ENCODE measurements around the gene XG. TPM values are rescaled to one million over a fixed set of nuclear protein-coding genes. Genes with fewer than 3 reads are reported as not detected.
"Not testable (repeated sequence)": the region's sequence is repeated elsewhere in the genome, so short reads cannot be mapped to it uniquely, and the experiment has no call there.

Gene XG, protein sequence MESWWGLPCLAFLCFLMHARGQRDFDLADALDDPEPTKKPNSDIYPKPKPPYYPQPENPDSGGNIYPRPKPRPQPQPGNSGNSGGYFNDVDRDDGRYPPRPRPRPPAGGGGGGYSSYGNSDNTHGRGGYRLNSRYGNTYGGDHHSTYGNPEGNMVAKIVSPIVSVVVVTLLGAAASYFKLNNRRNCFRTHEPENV
- 0.41 TPM for total RNA-seq
- long read RNA-seq, partial matches to known transcripts, result 0 of 3 reads
- long read RNA-seq, other reads (novel, unspliced or antisense), result 2 of 3 reads

GRCh38 chrX:2751874-2752300, at the start of gene XG:
Gene XG (plus strand): TSS chrX:2752040. CDS start chrX:2752275, 235 bp downstream.
- H3K36me3 ChIP-seq; H3K4me3 ChIP-seq; H3K27me3 ChIP-seq (ENCODE audit: low read depth); H3K4me1 ChIP-seq; H3K9me3 ChIP-seq; intact Hi-C loops (cut with DNase I); ATAC-seq; DNase-seq; H3K27ac ChIP-seq: not testable (repeated sequence)

- peak; percentile 68 to 76 for ATAC-seq
- Histone ChIP-seq H3K4me3 (no peak overlapping the region), H3K27me3 (ENCODE audit: low read depth) (no peaks in the 10 kb centered on the region), H3K4me1 (peaks cover 81% of the 10 kb centered on the region), H3K27ac (peak overlapping the region; percentile 78), H3K36me3 (no peaks in the 10 kb centered on the region), H3K9me3 (no peaks in the 10 kb centered on the region)
- TF ChIP-seq CTCF (IDR thresholded peaks at IDR 0.05), result peak; percentile 51
- intact Hi-C loops (cut with DNase I), result no loop called here
- DNase-seq, result no peak
These were observed 47.9 kb upstream of the XG start for GRCh38 chrX:2703991-2704369.

DNA sequence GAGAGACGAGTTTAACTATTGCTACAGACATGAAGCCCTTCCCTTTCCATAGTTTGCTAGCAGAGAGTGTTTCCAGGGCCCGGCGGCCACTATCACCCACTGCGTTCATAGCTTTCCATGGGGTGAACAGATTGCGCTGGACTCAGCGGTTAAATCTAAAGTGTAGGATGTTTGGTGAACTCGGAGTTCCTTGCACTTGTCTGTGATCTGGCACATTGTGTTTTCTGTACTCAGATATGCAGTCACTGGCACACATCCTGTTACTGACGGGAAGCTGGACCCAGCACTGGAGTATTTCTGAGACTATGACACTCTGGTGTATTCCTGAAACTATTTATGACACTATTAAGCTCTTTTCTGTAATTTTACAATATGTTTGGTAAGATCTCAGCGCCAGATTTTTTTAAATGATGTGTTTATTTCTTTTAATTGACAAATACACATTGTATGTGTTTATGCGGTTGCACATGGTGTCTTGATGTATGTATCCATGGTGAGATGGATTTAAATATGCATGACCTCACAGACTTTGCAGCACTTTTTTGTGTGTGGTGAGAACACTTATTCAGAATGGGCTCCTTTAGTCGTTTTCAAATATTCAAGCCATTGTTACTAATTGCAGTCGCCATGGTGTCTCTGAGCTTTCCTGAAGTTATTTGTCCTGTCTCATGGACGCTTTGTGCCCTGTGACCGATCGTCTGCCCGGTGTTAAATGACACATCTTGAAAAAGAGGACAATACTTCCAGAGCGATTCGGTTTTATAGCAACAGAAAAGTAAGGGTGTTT, 46.6 kb upstream of the XG start:
- no peak for TF ChIP-seq CTCF (IDR thresholded peaks at IDR 0.05)
- ATAC-seq (peak; percentile 6 to 43), DNase-seq (no peak)
- Histone ChIP-seq H3K9me3 (no peaks in the 10 kb centered on the region), H3K4me3 (no peak overlapping the region), H3K27ac (peak overlapping the region; percentile 78), H3K36me3 (no peaks in the 10 kb centered on the region), H3K4me1 (peaks cover 84% of the 10 kb centered on the region), H3K27me3 (ENCODE audit: low read depth) (no peaks in the 10 kb centered on the region)
- intact Hi-C loops (cut with DNase I), result no loop called here

- DNase-seq (no peak), ATAC-seq (peak; percentile 46 to 74)
- no peak overlapping the region for H3K4me3 ChIP-seq
- peaks cover 10% of the 10 kb centered on the region for H3K36me3 ChIP-seq
- H3K27ac ChIP-seq, result peak overlapping the region; percentile 29
- intact Hi-C loops (cut with DNase I), result no loop called here
- H3K4me1 ChIP-seq, result peaks cover 83% of the 10 kb centered on the region
- H3K9me3 ChIP-seq, result no peaks in the 10 kb centered on the region
- no peaks in the 10 kb centered on the region for H3K27me3 ChIP-seq (ENCODE audit: low read depth)
- TF ChIP-seq CTCF (IDR thresholded peaks at IDR 0.05), result no peak
These were observed 44.5 kb upstream of the XG start for GRCh38 chrX:2707334-2707760.

- ATAC-seq (no peak), DNase-seq (no peak)
- intact Hi-C loops (cut with DNase I), result no loop called here
- Histone ChIP-seq H3K36me3 (peaks cover 16% of the 10 kb centered on the region), H3K27me3 (ENCODE audit: low read depth) (no peaks in the 10 kb centered on the region), H3K4me1 (peaks cover 76% of the 10 kb centered on the region), H3K27ac (peak overlapping the region; percentile 29), H3K4me3 (no peak overlapping the region), H3K9me3 (no peaks in the 10 kb centered on the region)
- no peak for TF ChIP-seq CTCF (IDR thresholded peaks at IDR 0.05)
These were observed 43.8 kb upstream of the XG start for GRCh38 chrX:2708021-2708420.

All from lower lobe of right lung (tissue), 2 donors.